ENCODE results near the gene TOM1L1.

TOM1L1 gene

GRCh38 chr17:55002458-55002857 is 101.8 kb downstream of the TOM1L1 start:
- no peak overlapping the region for H3K4me3 ChIP-seq (ENCODE audit: low read depth, low read length)
- no peak for TF ChIP-seq CTCF (IDR thresholded peaks at IDR 0.05; ENCODE audit: borderline replicate concordance, insufficient read depth, low read depth, low read length)

GRCh38 chr17:55004484-55004883 is 103.8 kb downstream of the TOM1L1 start:
- TF ChIP-seq CTCF (IDR thresholded peaks at IDR 0.05; ENCODE audit: borderline replicate concordance, insufficient read depth, low read depth, low read length) = no peak

GRCh38 chr17:55005520-55005919 is 104.9 kb downstream of the TOM1L1 start:
- H3K4me3 ChIP-seq (ENCODE audit: low read depth, low read length) = no peak overlapping the region
- peak; percentile 52; the same call in 1 of the 2 replicates for TF ChIP-seq CTCF (IDR thresholded peaks at IDR 0.05; ENCODE audit: borderline replicate concordance, insufficient read depth, low read depth, low read length)

More at GRCh38 chr17:55004484-55004883, 103.8 kb downstream of the TOM1L1 start:
- no peak overlapping the region for H3K4me3 ChIP-seq (ENCODE audit: low read depth, low read length)
